ENCODE results near the gene BMP7. TPM values are rescaled to one million over a fixed set of nuclear protein-coding genes. Genes with fewer than 3 reads are reported as not detected.

The BMP7 gene
- total RNA-seq, 4 donors from 2014 or later = 0.44 to 0.82 TPM; not detected in 2

- TF ChIP-seq CTCF (IDR thresholded peaks at IDR 0.05; ENCODE audit: low read depth) = no peak
Observed at GRCh38 chr20:57251344-57251743, 15.1 kb downstream of the BMP7 start.

- TF ChIP-seq CTCF (IDR thresholded peaks at IDR 0.05; ENCODE audit: low read depth) = peak; percentile 32
Observed at GRCh38 chr20:57250607-57251343, 15.7 kb downstream of the BMP7 start.

GRCh38 chr20:57249772-57250171 is 16.7 kb downstream of the BMP7 start:
- peak; percentile 50 for TF ChIP-seq CTCF (IDR thresholded peaks at IDR 0.05; ENCODE audit: low read depth)

GRCh38 chr20:57249073-57249472 is 17.4 kb downstream of the BMP7 start:
- peak; percentile 36 for TF ChIP-seq CTCF (IDR thresholded peaks at IDR 0.05; ENCODE audit: low read depth)

GRCh38 chr20:57248132-57248797 is 18.2 kb downstream of the BMP7 start:
- TF ChIP-seq CTCF (IDR thresholded peaks at IDR 0.05; ENCODE audit: low read depth) = no peak

- no peak for TF ChIP-seq CTCF (IDR thresholded peaks at IDR 0.05; ENCODE audit: low read depth)
Observed at GRCh38 chr20:57247292-57247965, 19.0 kb downstream of the BMP7 start.

GRCh38 chr20:57245997-57246396 is 20.4 kb downstream of the BMP7 start:
- TF ChIP-seq CTCF (IDR thresholded peaks at IDR 0.05; ENCODE audit: low read depth) = no peak
